Liver (tissue), 3 donors: ENCODE measurements around the gene RNF225.

Experiments used
- ATF3 ChIP-seq: IDR thresholded peaks from 2 replicates; pipeline ENCODE4 v1.6.1; 2016; ENCODE audit warnings: antibody characterized with exemption
- CTCF ChIP-seq: fragments of 150-350 bp; IDR thresholded peaks from 2 replicates; pipeline ENCODE4 v1.5.1; 2017; ENCODE audit warnings: improper control_type of control experiment, low read depth, low read length; ENCODE audit not compliant: missing input control
- EGR1 ChIP-seq, 2 donors: IDR thresholded peaks; 2 replicates each; pipeline ENCODE4 v1.6.1; 2016 to 2018; ENCODE audit warnings: antibody characterized with exemption in 2 of 2, low read depth in 2 of 2
- HNF4A ChIP-seq, 2 donors: conservative IDR thresholded peaks; 2 replicates each; pipeline ENCODE4 v1.6.1; 2016; ENCODE audit warnings: antibody characterized with exemption in 2 of 2, mild to moderate bottlenecking in 2 of 2
- JUND ChIP-seq, 2 donors: IDR thresholded peaks; 2 replicates each; pipeline ENCODE4 v1.6.1; 2016; ENCODE audit warnings: antibody characterized with exemption in 2 of 2
- MAX ChIP-seq: IDR thresholded peaks from 2 replicates; pipeline ENCODE4 v1.6.1; 2016; ENCODE audit warnings: antibody characterized with exemption
- RAD21 ChIP-seq, 2 donors: IDR thresholded peaks; 2 replicates each; pipeline ENCODE4 v1.6.1; 2016; ENCODE audit warnings: antibody characterized with exemption in 2 of 2, mild to moderate bottlenecking in 2 of 2
- TAF1 ChIP-seq: conservative IDR thresholded peaks from 2 replicates; pipeline ENCODE4 v1.6.1; 2016; ENCODE audit warnings: antibody characterized with exemption, mild to moderate bottlenecking
- YY1 ChIP-seq: IDR thresholded peaks from 2 replicates; pipeline ENCODE4 v1.6.1; 2016; ENCODE audit warnings: antibody characterized with exemption, mild to moderate bottlenecking
- TF ChIP-seq, protein P1 (sequence below): IDR thresholded peaks from 2 replicates; pipeline ENCODE4 v1.6.1; 2016; ENCODE audit warnings: antibody characterized with exemption, mild to moderate bottlenecking
- TF ChIP-seq, protein P2 (sequence below): IDR thresholded peaks from 2 replicates; pipeline ENCODE4 v1.6.1; 2016; ENCODE audit warnings: antibody characterized with exemption
- donor health status: healthy.
- donor health status: healthy.

DNA sequence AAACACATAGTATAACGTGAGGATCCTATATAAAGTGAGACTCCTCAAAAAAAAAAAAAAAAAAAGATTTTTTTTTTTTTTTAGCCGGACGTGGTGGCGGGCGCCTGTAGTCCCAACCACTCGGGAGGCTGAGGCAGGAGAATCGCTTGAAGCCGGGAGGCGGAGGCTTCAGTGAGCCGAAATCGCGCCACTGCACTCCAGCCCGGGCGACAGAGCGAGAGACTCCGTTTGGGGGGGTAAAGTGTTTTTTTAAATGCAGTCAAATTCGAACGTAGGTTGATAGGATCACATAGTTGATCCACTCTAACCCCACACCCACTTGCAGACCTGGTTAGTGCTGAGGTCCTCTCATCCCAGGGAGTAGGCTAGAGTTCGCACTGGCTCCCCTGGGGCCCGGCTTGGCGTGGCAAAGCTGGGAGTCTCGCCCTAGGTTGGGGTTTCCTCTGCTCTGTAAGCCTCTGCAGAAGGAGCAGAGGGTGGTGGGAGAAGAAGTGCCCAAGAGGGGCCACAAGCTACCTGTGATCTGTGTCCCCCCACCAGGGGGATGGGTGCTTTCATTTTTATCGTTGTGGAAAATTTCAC, 6.5 kb downstream of the RNF225 start:
- no peak for TF ChIP-seq CTCF
- TF ChIP-seq, protein P1, sequence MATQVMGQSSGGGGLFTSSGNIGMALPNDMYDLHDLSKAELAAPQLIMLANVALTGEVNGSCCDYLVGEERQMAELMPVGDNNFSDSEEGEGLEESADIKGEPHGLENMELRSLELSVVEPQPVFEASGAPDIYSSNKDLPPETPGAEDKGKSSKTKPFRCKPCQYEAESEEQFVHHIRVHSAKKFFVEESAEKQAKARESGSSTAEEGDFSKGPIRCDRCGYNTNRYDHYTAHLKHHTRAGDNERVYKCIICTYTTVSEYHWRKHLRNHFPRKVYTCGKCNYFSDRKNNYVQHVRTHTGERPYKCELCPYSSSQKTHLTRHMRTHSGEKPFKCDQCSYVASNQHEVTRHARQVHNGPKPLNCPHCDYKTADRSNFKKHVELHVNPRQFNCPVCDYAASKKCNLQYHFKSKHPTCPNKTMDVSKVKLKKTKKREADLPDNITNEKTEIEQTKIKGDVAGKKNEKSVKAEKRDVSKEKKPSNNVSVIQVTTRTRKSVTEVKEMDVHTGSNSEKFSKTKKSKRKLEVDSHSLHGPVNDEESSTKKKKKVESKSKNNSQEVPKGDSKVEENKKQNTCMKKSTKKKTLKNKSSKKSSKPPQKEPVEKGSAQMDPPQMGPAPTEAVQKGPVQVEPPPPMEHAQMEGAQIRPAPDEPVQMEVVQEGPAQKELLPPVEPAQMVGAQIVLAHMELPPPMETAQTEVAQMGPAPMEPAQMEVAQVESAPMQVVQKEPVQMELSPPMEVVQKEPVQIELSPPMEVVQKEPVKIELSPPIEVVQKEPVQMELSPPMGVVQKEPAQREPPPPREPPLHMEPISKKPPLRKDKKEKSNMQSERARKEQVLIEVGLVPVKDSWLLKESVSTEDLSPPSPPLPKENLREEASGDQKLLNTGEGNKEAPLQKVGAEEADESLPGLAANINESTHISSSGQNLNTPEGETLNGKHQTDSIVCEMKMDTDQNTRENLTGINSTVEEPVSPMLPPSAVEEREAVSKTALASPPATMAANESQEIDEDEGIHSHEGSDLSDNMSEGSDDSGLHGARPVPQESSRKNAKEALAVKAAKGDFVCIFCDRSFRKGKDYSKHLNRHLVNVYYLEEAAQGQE = no peak
- TF ChIP-seq, protein P2, sequence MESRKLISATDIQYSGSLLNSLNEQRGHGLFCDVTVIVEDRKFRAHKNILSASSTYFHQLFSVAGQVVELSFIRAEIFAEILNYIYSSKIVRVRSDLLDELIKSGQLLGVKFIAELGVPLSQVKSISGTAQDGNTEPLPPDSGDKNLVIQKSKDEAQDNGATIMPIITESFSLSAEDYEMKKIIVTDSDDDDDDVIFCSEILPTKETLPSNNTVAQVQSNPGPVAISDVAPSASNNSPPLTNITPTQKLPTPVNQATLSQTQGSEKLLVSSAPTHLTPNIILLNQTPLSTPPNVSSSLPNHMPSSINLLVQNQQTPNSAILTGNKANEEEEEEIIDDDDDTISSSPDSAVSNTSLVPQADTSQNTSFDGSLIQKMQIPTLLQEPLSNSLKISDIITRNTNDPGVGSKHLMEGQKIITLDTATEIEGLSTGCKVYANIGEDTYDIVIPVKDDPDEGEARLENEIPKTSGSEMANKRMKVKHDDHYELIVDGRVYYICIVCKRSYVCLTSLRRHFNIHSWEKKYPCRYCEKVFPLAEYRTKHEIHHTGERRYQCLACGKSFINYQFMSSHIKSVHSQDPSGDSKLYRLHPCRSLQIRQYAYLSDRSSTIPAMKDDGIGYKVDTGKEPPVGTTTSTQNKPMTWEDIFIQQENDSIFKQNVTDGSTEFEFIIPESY = no peak
- no peak for TF ChIP-seq JUND (IDR thresholded peaks at IDR 0.05)
- no peak for TF ChIP-seq RAD21 (IDR thresholded peaks at IDR 0.05)
- no peak for TF ChIP-seq ATF3
- no peak for TF ChIP-seq YY1
- no peak for TF ChIP-seq HNF4A (conservative IDR thresholded peaks at IDR 0.05)
- no peak for TF ChIP-seq TAF1
- no peak for TF ChIP-seq MAX
- TF ChIP-seq EGR1 (IDR thresholded peaks at IDR 0.05; ENCODE audit: low read depth in 2 of 2) = no peak
